Fibroblast of lung (primary cell): Measurements from ENCODE around the gene PDE4D. TPM values are rescaled to one million over a fixed set of nuclear protein-coding genes. Genes with fewer than 3 reads are reported as not detected.

Source experiments
- DNase-seq, 2 donors: peaks; one replicate each; pipeline versions ENCODE4 v3.0.0 to v3.0.0-alpha.2; 2010; ENCODE audit warnings: low read depth in 2 of 2
- H2AFZ ChIP-seq: 2 replicates; pipeline ENCODE4 v1.5.1; 2012; ENCODE audit warnings: low read length, control low read depth, inconsistent platforms
- H3K27ac ChIP-seq: 2 replicates; pipeline ENCODE4 v1.5.1; 2011; ENCODE audit warnings: low read length, control low read depth; ENCODE audit not compliant: insufficient read depth
- H3K27me3 ChIP-seq: 2 replicates; pipeline ENCODE4 v1.5.1; 2011; ENCODE audit warnings: mild to moderate bottlenecking, low read length; ENCODE audit not compliant: control insufficient read depth, insufficient read depth
- H3K36me3 ChIP-seq: 2 replicates; pipeline ENCODE4 v1.5.1; 2011; ENCODE audit warnings: low read length; ENCODE audit not compliant: control insufficient read depth, insufficient read depth
- H3K4me1 ChIP-seq: 2 replicates; pipeline ENCODE4 v1.5.1; 2011; ENCODE audit warnings: low read length; ENCODE audit not compliant: control insufficient read depth, insufficient read depth; ENCODE audit errors: extremely low read depth
- H3K4me2 ChIP-seq: 2 replicates; pipeline ENCODE4 v1.5.1; 2011; ENCODE audit warnings: low read length, control low read depth; ENCODE audit not compliant: insufficient read depth; ENCODE audit errors: extremely low read depth
- H3K4me3 ChIP-seq, 4 experiments: fragments of 200-600 bp in 1 of 4; sonication (generic) in 1 of 4; replicated peaks in 1 of 4; 2 replicates each; pipeline ENCODE4 v1.5.1; 2011 to 2016; ENCODE audit warnings: low read length in 4 of 4, low read depth in 3 of 4, mild to moderate bottlenecking in 3 of 4, control low read depth in 2 of 4, inconsistent platforms in 1 of 4, mixed read lengths in 1 of 4; ENCODE audit not compliant: insufficient read depth in 1 of 4; ENCODE audit errors: control extremely low read depth in 1 of 4
- H3K79me2 ChIP-seq: 2 replicates; pipeline ENCODE4 v1.5.1; 2012; ENCODE audit warnings: mild to moderate bottlenecking, low read length, inconsistent platforms; ENCODE audit not compliant: control insufficient read depth, insufficient read depth
- H3K9ac ChIP-seq: 2 replicates; pipeline ENCODE4 v1.5.1; 2011; ENCODE audit warnings: mild to moderate bottlenecking, low read length, control low read depth; ENCODE audit not compliant: insufficient read depth
- H3K9me3 ChIP-seq: 2 replicates; pipeline ENCODE4 v1.5.1; 2012; ENCODE audit warnings: low read depth, low read length; ENCODE audit not compliant: control insufficient read depth, insufficient read depth
- H4K20me1 ChIP-seq: 2 replicates; pipeline ENCODE4 v1.5.1; 2011; ENCODE audit warnings: low read length; ENCODE audit not compliant: control insufficient read depth, insufficient read depth; ENCODE audit errors: extremely low read depth
- CTCF ChIP-seq, 2 donors: IDR thresholded peaks in 1 of 2; conservative IDR thresholded peaks in 1 of 2; 1 replicate in 1 of 2; 2 replicates in 1 of 2; pipeline ENCODE4 v1.5.1; 2011 to 2012; ENCODE audit warnings: low read length in 2 of 2, control low read depth in 1 of 2, inconsistent platforms in 1 of 2, low read depth in 1 of 2, mild to moderate bottlenecking in 1 of 2
- EZH2 ChIP-seq: IDR thresholded peaks from 2 replicates; pipeline ENCODE4 v1.5.1; 2012; ENCODE audit warnings: low read length, control low read depth, mild to moderate bottlenecking; ENCODE audit errors: missing control alignments
- polyA plus RNA-seq, 2 donors: library from polyadenylated mRNA; depleted of rRNA in 1 of 2; stranded (reverse) in 1 of 2; unstranded in 1 of 2; fragments of >200 nt; gene quantifications; 2 replicates each; pipeline ENCODE4 v1.2.1, GENCODE V29; 2011 to 2012; ENCODE audit warnings: missing spikeins in 1 of 2
- total RNA-seq: library from RNA; depleted of rRNA; stranded (reverse); fragments of >200 nt; gene quantifications from 2 replicates; pipeline ENCODE4 v1.2.1, GENCODE V29; 2014

The PDE4D gene
- total and polyA plus RNA-seq, 2 donors (not counting 1 experiment from before 2014, with no cell fraction given): 2.1 to 8.3 TPM

- H3K9ac ChIP-seq: no peak overlapping the region
- no peak overlapping the region for H3K4me2 ChIP-seq
- H3K27ac ChIP-seq: no peak overlapping the region
- no peaks in the 10 kb centered on the region for H3K79me2 ChIP-seq
- H3K27me3 ChIP-seq: no peaks in the 10 kb centered on the region
- H4K20me1 ChIP-seq: no peaks in the 10 kb centered on the region
- H3K4me1 ChIP-seq: no peaks in the 10 kb centered on the region
- H3K9me3 ChIP-seq: no peaks in the 10 kb centered on the region
- no peak overlapping the region for H2AFZ ChIP-seq
- no peak for TF ChIP-seq EZH2
- TF ChIP-seq CTCF (conservative IDR thresholded peaks at IDR 0.05 in 1 of 2, IDR thresholded peaks at IDR 0.05 in 1 of 2; ENCODE audit: low read depth in 1 of 2, low read length in 2 of 2): no peak
- DNase-seq: peak; percentile 57 to 61
- H3K36me3 ChIP-seq: no peaks in the 10 kb centered on the region
- H3K4me3 ChIP-seq: no peak overlapping the region
Measured at GRCh38 chr5:59842999-59843398, 50.5 kb downstream of the PDE4D start.

- Histone ChIP-seq H3K9me3 (no peaks in the 10 kb centered on the region), H3K4me2 (no peak overlapping the region), H2AFZ (no peak overlapping the region), H3K27me3 (no peaks in the 10 kb centered on the region), H3K27ac (no peak overlapping the region), H4K20me1 (no peaks in the 10 kb centered on the region), H3K36me3 (no peaks in the 10 kb centered on the region), H3K9ac (no peak overlapping the region), H3K4me1 (no peaks in the 10 kb centered on the region), H3K79me2 (no peaks in the 10 kb centered on the region), H3K4me3 (no peak overlapping the region)
- no peak for TF ChIP-seq EZH2
- TF ChIP-seq CTCF (conservative IDR thresholded peaks at IDR 0.05 in 1 of 2, IDR thresholded peaks at IDR 0.05 in 1 of 2; ENCODE audit: low read depth in 1 of 2, low read length in 2 of 2): no peak
- DNase-seq: peak in 1 of 2 donors; percentile 89
Measured at GRCh38 chr5:59840200-59840601, 53.3 kb downstream of the PDE4D start.

- Histone ChIP-seq H3K4me1 (no peaks in the 10 kb centered on the region), H3K27me3 (no peaks in the 10 kb centered on the region), H2AFZ (no peak overlapping the region), H3K9me3 (no peaks in the 10 kb centered on the region), H3K36me3 (no peaks in the 10 kb centered on the region), H3K4me2 (no peak overlapping the region), H3K27ac (no peak overlapping the region), H4K20me1 (no peaks in the 10 kb centered on the region), H3K4me3 (no peak overlapping the region), H3K9ac (no peak overlapping the region), H3K79me2 (no peaks in the 10 kb centered on the region)
- TF ChIP-seq EZH2 (no peak), CTCF (conservative IDR thresholded peaks at IDR 0.05 in 1 of 2, IDR thresholded peaks at IDR 0.05 in 1 of 2; ENCODE audit: low read depth in 1 of 2, low read length in 2 of 2) (no peak)
- no peak for DNase-seq
Measured at GRCh38 chr5:59838989-59839388, 54.5 kb downstream of the PDE4D start.
